PC-3 (cell line): ENCODE results near the gene SORBS2. TPM values are rescaled to one million over a fixed set of nuclear protein-coding genes. Genes with fewer than 3 reads are reported as not detected.
A peak's percentile ranks its signal among the peaks of the same experiment; 100 is the strongest.

Experiments used
- ATAC-seq: fragments of 200-7000 bp; cut with Tn5 transposase; 2 replicates; pipeline ENCODE4 v1.9.1; 2020; ENCODE audit warnings: mild to moderate bottlenecking, moderate library complexity
- BruUV-seq: library from RNA; stranded (reverse); fragments of 400-500 nt; replicated peaks from 2 replicates; lab custom pipeline; 2021; lab: Mats Ljungman, UMichigan
- CTCF ChIA-PET: fragments of 300-600 bp; sonication (Branson Sonifier 250); formaldehyde crosslinking; loops from one replicate; lab custom pipeline; 2022; ENCODE audit warnings: antibody characterized with exemption; lab: Charles Lee
- POLR2A ChIA-PET: fragments of 300-600 bp; sonication (Branson Sonifier 250); formaldehyde crosslinking; loops from one replicate; lab custom pipeline; 2022; ENCODE audit warnings: antibody characterized with exemption; ENCODE audit not compliant: unreplicated experiment; lab: Charles Lee
- DNase-seq: peaks from one replicate; pipeline ENCODE4 v3.0.0-alpha.2; 2015
- H2AFZ ChIP-seq: fragments of 300-600 bp; sonication (generic); 2 replicates; pipeline ENCODE4 v1.6.0; 2016; ENCODE audit warnings: antibody characterized with exemption, low read length
- H3F3A ChIP-seq: fragments of 300-600 bp; sonication (generic); one replicate; pipeline ENCODE4 v1.6.0; 2017; ENCODE audit warnings: antibody characterized with exemption, low read length, control low read depth, mild to moderate bottlenecking; ENCODE audit not compliant: unreplicated experiment
- H3K27ac ChIP-seq: fragments of 300-600 bp; sonication (generic); 2 replicates; pipeline ENCODE4 v1.5.1; 2016; ENCODE audit warnings: mild to moderate bottlenecking, low read length
- H3K27me3 ChIP-seq: fragments of 300-600 bp; sonication (generic); 2 replicates; pipeline ENCODE4 v1.6.1; 2016; ENCODE audit warnings: low read length, mixed read lengths
- H3K36me3 ChIP-seq: fragments of 300-600 bp; sonication (generic); 2 replicates; pipeline ENCODE4 v1.6.1; 2016; ENCODE audit warnings: low read depth, mixed run types, low read length, mixed read lengths
- H3K4me1 ChIP-seq: fragments of 300-600 bp; sonication (generic); 2 replicates; pipeline ENCODE4 v1.5.1; 2016; ENCODE audit warnings: low read length; ENCODE audit not compliant: insufficient read depth
- H3K4me2 ChIP-seq: fragments of 300-600 bp; sonication (generic); 2 replicates; pipeline ENCODE4 v1.6.0; 2016; ENCODE audit warnings: low read length
- H3K4me3 ChIP-seq: fragments of 300-600 bp; sonication (generic); 2 replicates; pipeline ENCODE4 v1.5.1; 2016; ENCODE audit warnings: mild to moderate bottlenecking, low read length, mixed read lengths
- H3K79me2 ChIP-seq: fragments of 300-600 bp; sonication (generic); 2 replicates; pipeline ENCODE4 v1.6.1; 2017; ENCODE audit warnings: low read length, mixed read lengths
- H3K9ac ChIP-seq: fragments of 300-600 bp; sonication (generic); 2 replicates; pipeline ENCODE4 v1.6.0; 2016; ENCODE audit warnings: mild to moderate bottlenecking, low read length
- H3K9me2 ChIP-seq: fragments of 300-600 bp; sonication (generic); replicated peaks from 2 replicates; pipeline ENCODE4 v1.6.1; 2016; ENCODE audit warnings: mixed run types, low read length, mixed read lengths
- H3K9me3 ChIP-seq: fragments of 300-600 bp; sonication (generic); 2 replicates; pipeline ENCODE4 v1.6.1; 2016; ENCODE audit warnings: low read length, mixed read lengths
- H4K20me1 ChIP-seq: fragments of 300-600 bp; sonication (generic); 2 replicates; pipeline ENCODE4 v1.6.1; 2016; ENCODE audit warnings: low read length, mixed read lengths
- EZH2 ChIP-seq: fragments of 300-600 bp; sonication (generic); IDR thresholded peaks from one replicate; pipeline ENCODE4 v1.6.1; 2017; ENCODE audit warnings: antibody characterized with exemption, mild to moderate bottlenecking, low read length; ENCODE audit not compliant: unreplicated experiment
- EZH2phosphoT487 ChIP-seq: fragments of 300-600 bp; sonication (generic); IDR thresholded peaks from 2 replicates; pipeline ENCODE4 v1.6.1; 2018; ENCODE audit warnings: mild to moderate bottlenecking, antibody characterized with exemption, low read length, borderline replicate concordance
- intact Hi-C: fragments of 100-400 bp; cut with micrococcal nuclease; formaldehyde crosslinking; loops from 2 replicates; pipeline ENCODE4 v1.9.0; 2023
- total RNA-seq: library from RNA; depleted of rRNA; stranded (reverse); fragments of >200 nt; gene quantifications from 2 replicates; pipeline ENCODE4 v1.2.3, GENCODE V29; 2014
- TF ChIP-seq, protein P1 (sequence below): fragments of 300-600 bp; sonication (generic); conservative IDR thresholded peaks from 2 replicates; pipeline ENCODE4 v1.5.1; 2017; ENCODE audit warnings: antibody characterized with exemption, low read depth, mild to moderate bottlenecking, low read length

SORBS2 gene
- total RNA-seq, 1 experiment from 2014 or later, result 3.6 TPM

DNA sequence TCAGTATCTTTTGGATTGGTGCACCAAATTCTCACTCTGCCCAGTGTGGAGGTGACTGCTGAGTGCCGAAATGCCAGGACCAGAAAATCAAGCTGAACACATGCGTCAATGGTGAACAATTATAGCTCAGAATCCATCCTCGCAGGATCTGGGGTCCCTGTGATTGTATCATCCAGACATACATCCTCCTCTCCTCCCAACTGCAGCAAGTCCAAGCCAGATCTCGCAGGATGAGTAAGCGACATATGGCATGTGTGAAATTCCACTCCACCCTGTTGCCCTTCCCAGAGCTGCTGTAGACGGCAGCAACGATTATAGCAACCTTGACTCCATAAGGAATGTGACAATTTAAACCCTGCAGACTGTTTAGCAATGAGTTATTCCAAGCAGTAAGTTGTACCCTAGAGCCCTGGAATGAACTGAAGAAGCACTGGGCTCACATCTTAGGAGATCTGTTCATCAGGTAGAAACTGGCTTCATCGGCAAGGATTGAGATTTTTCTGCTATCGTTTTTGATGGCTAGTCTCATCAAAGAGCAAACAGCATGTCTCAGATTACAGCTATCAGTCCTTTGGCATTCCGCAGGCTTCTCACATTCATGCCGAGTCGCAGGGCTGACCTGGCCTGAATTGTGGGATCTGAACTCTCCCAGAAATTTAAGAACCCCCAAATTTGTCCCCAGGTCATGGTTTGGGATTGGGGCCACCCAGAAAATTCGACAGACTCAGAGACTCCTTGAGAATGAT, 35.5 kb upstream of the SORBS2 start:
- BruUV-seq, result no TSS peak
- ChIA-PET CTCF (no interaction called here), POLR2A (interaction anchor here (0.6 kb wide), 1 partner anchor 244 kb away, joined by 3 read pairs; no protein-coding TSS in a partner anchor)
- H3K9me2 ChIP-seq, result no peaks in the 10 kb centered on the region
- ATAC-seq (no peak), DNase-seq (peak; percentile 13)
- H4K20me1 ChIP-seq, result no peaks in the 10 kb centered on the region
- no peaks in the 10 kb centered on the region for H3K27me3 ChIP-seq
- intact Hi-C loops, result no loop called here
- no peak overlapping the region for H2AFZ ChIP-seq
- H3F3A ChIP-seq, result no peaks in the 10 kb centered on the region
- H3K4me2 ChIP-seq, result no peak overlapping the region
- H3K79me2 ChIP-seq, result no peaks in the 10 kb centered on the region
- H3K9ac ChIP-seq, result no peak overlapping the region
- no peaks in the 10 kb centered on the region for H3K9me3 ChIP-seq
- TF ChIP-seq EZH2 (no peak), EZH2phosphoT487 (no peak)
- TF ChIP-seq, protein P1, sequence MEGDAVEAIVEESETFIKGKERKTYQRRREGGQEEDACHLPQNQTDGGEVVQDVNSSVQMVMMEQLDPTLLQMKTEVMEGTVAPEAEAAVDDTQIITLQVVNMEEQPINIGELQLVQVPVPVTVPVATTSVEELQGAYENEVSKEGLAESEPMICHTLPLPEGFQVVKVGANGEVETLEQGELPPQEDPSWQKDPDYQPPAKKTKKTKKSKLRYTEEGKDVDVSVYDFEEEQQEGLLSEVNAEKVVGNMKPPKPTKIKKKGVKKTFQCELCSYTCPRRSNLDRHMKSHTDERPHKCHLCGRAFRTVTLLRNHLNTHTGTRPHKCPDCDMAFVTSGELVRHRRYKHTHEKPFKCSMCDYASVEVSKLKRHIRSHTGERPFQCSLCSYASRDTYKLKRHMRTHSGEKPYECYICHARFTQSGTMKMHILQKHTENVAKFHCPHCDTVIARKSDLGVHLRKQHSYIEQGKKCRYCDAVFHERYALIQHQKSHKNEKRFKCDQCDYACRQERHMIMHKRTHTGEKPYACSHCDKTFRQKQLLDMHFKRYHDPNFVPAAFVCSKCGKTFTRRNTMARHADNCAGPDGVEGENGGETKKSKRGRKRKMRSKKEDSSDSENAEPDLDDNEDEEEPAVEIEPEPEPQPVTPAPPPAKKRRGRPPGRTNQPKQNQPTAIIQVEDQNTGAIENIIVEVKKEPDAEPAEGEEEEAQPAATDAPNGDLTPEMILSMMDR, result no peak
- H3K4me3 ChIP-seq, result no peak overlapping the region
- H3K4me1 ChIP-seq, result no peaks in the 10 kb centered on the region
- H3K36me3 ChIP-seq, result no peaks in the 10 kb centered on the region
- no peak overlapping the region for H3K27ac ChIP-seq

DNA sequence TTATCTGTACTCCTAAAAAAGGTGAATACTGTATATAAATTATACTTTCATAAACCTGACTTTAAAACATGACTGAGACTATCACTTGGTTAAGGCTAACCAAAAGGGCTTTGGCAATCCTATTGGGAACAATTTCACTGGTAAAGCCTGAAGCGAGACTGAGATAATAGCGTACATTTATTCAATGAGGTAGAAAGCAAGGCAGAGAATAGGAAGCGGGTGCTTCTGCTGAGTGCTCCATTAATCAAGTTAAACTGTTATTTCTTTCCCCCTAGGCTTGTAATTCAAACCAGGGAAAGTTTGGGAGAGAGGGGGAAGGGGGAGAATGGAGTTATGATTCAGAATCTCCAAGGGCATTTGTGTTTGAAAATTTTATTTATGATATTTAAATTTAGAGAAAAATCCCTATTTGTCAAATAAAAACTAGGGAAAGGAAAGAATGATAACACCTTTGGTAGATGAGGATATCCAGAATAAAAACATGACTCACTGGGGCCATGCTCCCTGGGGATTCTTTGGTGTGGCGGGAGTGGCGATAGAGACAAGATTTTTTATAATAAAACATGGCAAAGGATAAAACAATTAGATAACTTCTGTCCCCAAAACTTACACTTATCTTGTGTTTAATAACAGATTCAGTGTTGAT, 34.6 kb upstream of the SORBS2 start:
- no peak for DNase-seq
- POLR2A ChIA-PET, result interaction anchor here (0.6 kb wide), 1 partner anchor 243 kb away, joined by 3 read pairs; no protein-coding TSS in a partner anchor
- Histone ChIP-seq H3K9me3 (no peaks in the 10 kb centered on the region), H3K4me3 (no peak overlapping the region), H3K36me3 (no peaks in the 10 kb centered on the region), H3K9ac (no peak overlapping the region), H3F3A (no peaks in the 10 kb centered on the region), H3K4me2 (no peak overlapping the region), H3K79me2 (no peaks in the 10 kb centered on the region), H2AFZ (no peak overlapping the region), H3K27ac (no peak overlapping the region), H3K4me1 (no peaks in the 10 kb centered on the region), H4K20me1 (no peaks in the 10 kb centered on the region), H3K9me2 (no peaks in the 10 kb centered on the region), H3K27me3 (no peaks in the 10 kb centered on the region)
- TF ChIP-seq, protein P1, result no peak
- no peak for TF ChIP-seq EZH2
- TF ChIP-seq EZH2phosphoT487, result no peak
- intact Hi-C loops, result no loop called here
- CTCF ChIA-PET, result no interaction called here
- no peak for ATAC-seq
- BruUV-seq, result no TSS peak

- H2AFZ ChIP-seq, result no peak overlapping the region
- no peak overlapping the region for H3K4me3 ChIP-seq
- no peak overlapping the region for H3K9ac ChIP-seq
- H3K9me2 ChIP-seq, result no peaks in the 10 kb centered on the region
- no peaks in the 10 kb centered on the region for H3K4me1 ChIP-seq
- H4K20me1 ChIP-seq, result no peaks in the 10 kb centered on the region
- BruUV-seq, result no TSS peak
- no peaks in the 10 kb centered on the region for H3K79me2 ChIP-seq
- intact Hi-C loops, result no loop called here
- ChIA-PET CTCF (no interaction called here), POLR2A (no interaction called here)
- H3F3A ChIP-seq, result no peaks in the 10 kb centered on the region
- ATAC-seq (no peak), DNase-seq (no peak)
- H3K27ac ChIP-seq, result no peak overlapping the region
- H3K27me3 ChIP-seq, result no peaks in the 10 kb centered on the region
- no peaks in the 10 kb centered on the region for H3K36me3 ChIP-seq
- H3K4me2 ChIP-seq, result no peak overlapping the region
- H3K9me3 ChIP-seq, result no peaks in the 10 kb centered on the region
- TF ChIP-seq EZH2, result no peak
- TF ChIP-seq EZH2phosphoT487, result no peak
- TF ChIP-seq, protein P1, result no peak
These were observed 34.0 kb upstream of the SORBS2 start for GRCh38 chr4:185845966-185846365.
